Activated naive CD8-positive, alpha-beta T cell treated with anti-CD3 and anti-CD28 coated beads, Interleukin-2, amount 50 U/mL, for 24 hours (primary cell): ENCODE measurements around the gene TXNRD3.
"Not testable (repeated sequence)": the region's sequence is repeated elsewhere in the genome, so short reads cannot be mapped to it uniquely, and the experiment has no call there.

Experiments
- ATAC-seq: fragments of 150-1000 bp; cut with Tn5 transposase; one replicate; pipeline ENCODE4 v1.10.0; 2021
- DNase-seq: peaks from one replicate; pipeline ENCODE4 v3.0.0; 2021
- H3K27ac Mint-ChIP-seq: one replicate; pipeline ENCODE4 v1.8.0; 2021; ENCODE audit warnings: mild to moderate bottlenecking, mixed read lengths
- H3K27me3 Mint-ChIP-seq: one replicate; pipeline ENCODE4 v1.8.0; 2021; ENCODE audit warnings: mixed read lengths
- H3K36me3 Mint-ChIP-seq: one replicate; pipeline ENCODE4 v1.8.0; 2021; ENCODE audit warnings: low read depth, mixed read lengths
- H3K4me1 Mint-ChIP-seq: one replicate; pipeline ENCODE4 v1.8.0; 2021; ENCODE audit warnings: mixed read lengths
- H3K4me3 Mint-ChIP-seq: one replicate; pipeline ENCODE4 v1.8.0; 2021; ENCODE audit warnings: mild to moderate bottlenecking, moderate library complexity, mixed read lengths
- H3K9me3 Mint-ChIP-seq: one replicate; pipeline ENCODE4 v1.8.0; 2021; ENCODE audit warnings: mixed read lengths

Gene TXNRD3

GRCh38 chr3:126644615-126645014 lies 10.3 kb downstream of the TXNRD3 start:
- no peak for ATAC-seq
- Mint-ChIP-seq H3K36me3 (peaks cover 10% of the 10 kb centered on the region), H3K4me3 (no peak overlapping the region), H3K4me1 (no peaks in the 10 kb centered on the region), H3K27me3 (no peaks in the 10 kb centered on the region), H3K27ac (no peak overlapping the region), H3K9me3 (no peaks in the 10 kb centered on the region)
- no peak for DNase-seq

GRCh38 chr3:126638790-126639189 lies 16.1 kb downstream of the TXNRD3 start:
- Mint-ChIP-seq H3K4me3 (no peak overlapping the region), H3K4me1 (no peaks in the 10 kb centered on the region), H3K27ac (no peak overlapping the region), H3K36me3 (peaks cover 12% of the 10 kb centered on the region), H3K27me3 (no peaks in the 10 kb centered on the region), H3K9me3 (no peaks in the 10 kb centered on the region)
- ATAC-seq: no peak
- no peak for DNase-seq

- no peak for ATAC-seq
- H3K9me3 Mint-ChIP-seq: no peaks in the 10 kb centered on the region
- no peaks in the 10 kb centered on the region for H3K27me3 Mint-ChIP-seq
- H3K27ac Mint-ChIP-seq: no peak overlapping the region
- no peak overlapping the region for H3K4me3 Mint-ChIP-seq
- peaks cover 12% of the 10 kb centered on the region for H3K36me3 Mint-ChIP-seq
- no peaks in the 10 kb centered on the region for H3K4me1 Mint-ChIP-seq
- no peak for DNase-seq
Observed at GRCh38 chr3:126636436-126636835, 18.5 kb downstream of the TXNRD3 start.

GRCh38 chr3:126634803-126635202 lies 20.1 kb downstream of the TXNRD3 start:
- Mint-ChIP-seq H3K27me3 (no peaks in the 10 kb centered on the region), H3K27ac (no peak overlapping the region), H3K4me3 (no peak overlapping the region), H3K9me3 (no peaks in the 10 kb centered on the region), H3K36me3 (peaks cover 7% of the 10 kb centered on the region), H3K4me1 (no peaks in the 10 kb centered on the region)
- DNase-seq (no peak), ATAC-seq (no peak)

GRCh38 chr3:126630020-126630419 lies 24.9 kb downstream of the TXNRD3 start:
- H3K4me1 Mint-ChIP-seq: no peaks in the 10 kb centered on the region
- H3K27ac Mint-ChIP-seq: no peak overlapping the region
- peaks cover 4% of the 10 kb centered on the region for H3K36me3 Mint-ChIP-seq
- no peak overlapping the region for H3K4me3 Mint-ChIP-seq
- ATAC-seq: no peak
- H3K27me3 Mint-ChIP-seq: no peaks in the 10 kb centered on the region
- DNase-seq: no peak
- H3K9me3 Mint-ChIP-seq: no peaks in the 10 kb centered on the region

GRCh38 chr3:126625735-126626134 lies 29.2 kb downstream of the TXNRD3 start:
- not testable (repeated sequence) for DNase-seq, H3K27ac Mint-ChIP-seq, H3K27me3 Mint-ChIP-seq, H3K4me1 Mint-ChIP-seq, ATAC-seq, H3K36me3 Mint-ChIP-seq, H3K4me3 Mint-ChIP-seq, H3K9me3 Mint-ChIP-seq

- no peaks in the 10 kb centered on the region for H3K4me1 Mint-ChIP-seq
- no peaks in the 10 kb centered on the region for H3K9me3 Mint-ChIP-seq
- H3K27ac Mint-ChIP-seq: no peak overlapping the region
- no peak for ATAC-seq
- H3K4me3 Mint-ChIP-seq: no peak overlapping the region
- H3K36me3 Mint-ChIP-seq: peaks cover 4% of the 10 kb centered on the region
- DNase-seq: no peak
- H3K27me3 Mint-ChIP-seq: no peaks in the 10 kb centered on the region
Observed at GRCh38 chr3:126622694-126623093, 32.2 kb downstream of the TXNRD3 start.

GRCh38 chr3:126621627-126622345 lies 33.1 kb downstream of the TXNRD3 start:
- ATAC-seq: no peak
- Mint-ChIP-seq H3K36me3 (peaks cover 4% of the 10 kb centered on the region), H3K27me3 (no peaks in the 10 kb centered on the region), H3K4me3 (no peak overlapping the region), H3K9me3 (no peaks in the 10 kb centered on the region), H3K4me1 (no peaks in the 10 kb centered on the region), H3K27ac (no peak overlapping the region)
- DNase-seq: no peak

GRCh38 chr3:126621171-126621570 lies 33.8 kb downstream of the TXNRD3 start:
- Mint-ChIP-seq H3K27me3 (no peaks in the 10 kb centered on the region), H3K4me1 (no peaks in the 10 kb centered on the region), H3K4me3 (no peak overlapping the region), H3K9me3 (no peaks in the 10 kb centered on the region), H3K27ac (no peak overlapping the region), H3K36me3 (peaks cover 4% of the 10 kb centered on the region)
- ATAC-seq (no peak), DNase-seq (no peak)

- ATAC-seq (no peak), DNase-seq (no peak)
- no peaks in the 10 kb centered on the region for H3K4me1 Mint-ChIP-seq
- H3K27me3 Mint-ChIP-seq: no peaks in the 10 kb centered on the region
- no peak overlapping the region for H3K27ac Mint-ChIP-seq
- no peaks in the 10 kb centered on the region for H3K9me3 Mint-ChIP-seq
- no peak overlapping the region for H3K4me3 Mint-ChIP-seq
- peaks cover 7% of the 10 kb centered on the region for H3K36me3 Mint-ChIP-seq
Observed at GRCh38 chr3:126620738-126621137, 34.2 kb downstream of the TXNRD3 start.

GRCh38 chr3:126618760-126619159 lies 36.2 kb downstream of the TXNRD3 start:
- no peak overlapping the region for H3K27ac Mint-ChIP-seq
- DNase-seq (no peak), ATAC-seq (no peak)
- H3K36me3 Mint-ChIP-seq: peaks cover 6% of the 10 kb centered on the region
- no peaks in the 10 kb centered on the region for H3K4me1 Mint-ChIP-seq
- no peaks in the 10 kb centered on the region for H3K27me3 Mint-ChIP-seq
- H3K4me3 Mint-ChIP-seq: no peak overlapping the region
- no peaks in the 10 kb centered on the region for H3K9me3 Mint-ChIP-seq

- Mint-ChIP-seq H3K4me1 (peaks cover 6% of the 10 kb centered on the region), H3K27ac (no peak overlapping the region), H3K9me3 (no peaks in the 10 kb centered on the region), H3K27me3 (no peaks in the 10 kb centered on the region), H3K4me3 (no peak overlapping the region), H3K36me3 (peaks cover 6% of the 10 kb centered on the region)
- DNase-seq: no peak
- ATAC-seq: no peak
Observed at GRCh38 chr3:126618021-126618420, 36.9 kb downstream of the TXNRD3 start.

- ATAC-seq: no peak
- no peak overlapping the region for H3K27ac Mint-ChIP-seq
Observed at GRCh38 chr3:126617571-126617970, 37.4 kb downstream of the TXNRD3 start.

GRCh38 chr3:126616931-126617330 lies 38.0 kb downstream of the TXNRD3 start:
- H3K4me1 Mint-ChIP-seq: peaks cover 14% of the 10 kb centered on the region
- DNase-seq: no peak
- H3K4me3 Mint-ChIP-seq: no peak overlapping the region
- H3K36me3 Mint-ChIP-seq: peaks cover 6% of the 10 kb centered on the region
- H3K27me3 Mint-ChIP-seq: no peaks in the 10 kb centered on the region
- H3K27ac Mint-ChIP-seq: no peak overlapping the region
- no peak for ATAC-seq
- no peaks in the 10 kb centered on the region for H3K9me3 Mint-ChIP-seq

More at GRCh38 chr3:126617571-126617970, 37.4 kb downstream of the TXNRD3 start:
- H3K9me3 Mint-ChIP-seq: no peaks in the 10 kb centered on the region
- no peak for DNase-seq
- H3K4me1 Mint-ChIP-seq: peaks cover 10% of the 10 kb centered on the region
- no peak overlapping the region for H3K4me3 Mint-ChIP-seq
- no peaks in the 10 kb centered on the region for H3K27me3 Mint-ChIP-seq
- peaks cover 6% of the 10 kb centered on the region for H3K36me3 Mint-ChIP-seq

- no peaks in the 10 kb centered on the region for H3K27me3 Mint-ChIP-seq
- H3K4me3 Mint-ChIP-seq: no peak overlapping the region
- ATAC-seq (peak; percentile 57), DNase-seq (no peak)
- no peaks in the 10 kb centered on the region for H3K9me3 Mint-ChIP-seq
- peaks cover 9% of the 10 kb centered on the region for H3K36me3 Mint-ChIP-seq
- peaks cover 14% of the 10 kb centered on the region for H3K4me1 Mint-ChIP-seq
- no peak overlapping the region for H3K27ac Mint-ChIP-seq
Observed at GRCh38 chr3:126613479-126614188, 41.3 kb downstream of the TXNRD3 start.
